ENCODE results near the gene DEPDC1B. TPM values are rescaled to one million over a fixed set of nuclear protein-coding genes. Genes with fewer than 3 reads are reported as not detected.

Gene DEPDC1B
- 1 to 10 TPM in 1 of 2 donors, under 1 TPM in 1; 0.71 to 3.1 TPM for total RNA-seq
- polyA plus RNA-seq: under 1 TPM; 0.55 to 0.69 TPM
- long read RNA-seq, donor 1, partial matches to known transcripts: 0 of 4 reads
- long read RNA-seq, donor 1, other reads (novel, unspliced or antisense): 0 of 4 reads
- long read RNA-seq, donor 2, partial matches to known transcripts: 0 of 1 reads
- long read RNA-seq, donor 2, other reads (novel, unspliced or antisense): 0 of 1 reads
- long read RNA-seq, donor 3, partial matches to known transcripts: 6 of 9 reads
- long read RNA-seq, donor 3, other reads (novel, unspliced or antisense): 0 of 9 reads
- long read RNA-seq, donor 4, partial matches to known transcripts: 0 of 2 reads
- long read RNA-seq, donor 4, other reads (novel, unspliced or antisense): 0 of 2 reads
- long read RNA-seq, donor 5, partial matches to known transcripts: 0 of 2 reads
- long read RNA-seq, donor 5, other reads (novel, unspliced or antisense): 0 of 2 reads

- peak within 1 kb of the TSS; percentile 92 to 96 for H3K9ac ChIP-seq (ENCODE audit: insufficient read depth in 1 of 2, low read length in 2 of 2)
- ATAC-seq (ENCODE audit: insufficient read depth, low FRiP score): peak; percentile 99
- H3K4me1 ChIP-seq (ENCODE audit: control insufficient read depth in 5 of 5, insufficient read depth in 5 of 5, low read length in 5 of 5): peaks cover 0 to 23% (median 0%) of the 10 kb centered on the region in 5 donors
- 0% methylated on average over 72 of the region's 72 CpGs for WGBS, 2 donors
- H3K36me3 ChIP-seq (ENCODE audit: control insufficient read depth in 4 of 4, insufficient read depth in 4 of 4, low read length in 4 of 4): no peaks in the 10 kb centered on the region
- H3K4me3 ChIP-seq: peak within 1 kb of the TSS; percentile 83
- peak; percentile 95 to 97 (median 96) for DNase-seq
- no peak for TF ChIP-seq CTCF (IDR thresholded peaks at IDR 0.05; ENCODE audit: control extremely low read depth, extremely low read depth)
- peaks cover 0 to 2% (median 0%) of the 10 kb centered on the region in 4 donors for H3K9me3 ChIP-seq (ENCODE audit: control insufficient read depth in 4 of 4, insufficient read depth in 3 of 4, low read length in 3 of 4)
- H3K27ac ChIP-seq (ENCODE audit: low read depth in 1 of 2, low read length in 1 of 2): peak within 1 kb of the TSS; percentile 17 to 77
- H3K27me3 ChIP-seq (ENCODE audit: control insufficient read depth in 3 of 3, insufficient read depth in 3 of 3, low read length in 2 of 3): no peaks in the 10 kb centered on the region
Measured at GRCh38 chr5:60699609-60700415, at the start of gene DEPDC1B. Gene DEPDC1B, minus strand, starts transcription at chr5:60700166. Its CDS starts 73 bp downstream, at chr5:60700093.

- peaks cover 0 to 3% (median 0%) of the 10 kb centered on the region in 4 donors for H3K9me3 ChIP-seq (ENCODE audit: control insufficient read depth in 4 of 4, insufficient read depth in 3 of 4, low read length in 3 of 4)
- no peak for TF ChIP-seq CTCF (IDR thresholded peaks at IDR 0.05; ENCODE audit: control extremely low read depth, extremely low read depth)
- no peak for DNase-seq
- ATAC-seq (ENCODE audit: insufficient read depth, low FRiP score): no peak
- no peaks in the 10 kb centered on the region for H3K27me3 ChIP-seq (ENCODE audit: control insufficient read depth in 3 of 3, insufficient read depth in 3 of 3, low read length in 2 of 3)
- no peak overlapping the region for H3K4me3 ChIP-seq
- 95% methylated on average over 6 of the region's 6 CpGs for WGBS, 2 donors
- no peaks in the 10 kb centered on the region for H3K4me1 ChIP-seq (ENCODE audit: control insufficient read depth in 5 of 5, insufficient read depth in 5 of 5, low read length in 5 of 5)
- H3K9ac ChIP-seq (ENCODE audit: insufficient read depth in 1 of 2, low read length in 2 of 2): no peak overlapping the region
- H3K36me3 ChIP-seq (ENCODE audit: control insufficient read depth in 4 of 4, insufficient read depth in 4 of 4, low read length in 4 of 4): no peaks in the 10 kb centered on the region
- H3K27ac ChIP-seq (ENCODE audit: low read depth in 1 of 2, low read length in 1 of 2): no peak overlapping the region
Measured at GRCh38 chr5:60744682-60745081, 44.7 kb upstream of the DEPDC1B start.

GRCh38 chr5:60743511-60744314 lies 43.7 kb upstream of the DEPDC1B start:
- H3K9ac ChIP-seq (ENCODE audit: insufficient read depth in 1 of 2, low read length in 2 of 2): no peak overlapping the region
- no peak overlapping the region for H3K27ac ChIP-seq (ENCODE audit: low read depth in 1 of 2, low read length in 1 of 2)
- no peak overlapping the region for H3K4me3 ChIP-seq
- DNase-seq (no peak), ATAC-seq (ENCODE audit: insufficient read depth, low FRiP score) (no peak)
- 94 to 96% methylated on average over 39 to 40 of the region's 40 CpGs for WGBS, 2 donors
- peaks cover 0 to 5% (median 0%) of the 10 kb centered on the region in 4 donors for H3K9me3 ChIP-seq (ENCODE audit: control insufficient read depth in 4 of 4, insufficient read depth in 3 of 4, low read length in 3 of 4)
- no peaks in the 10 kb centered on the region for H3K36me3 ChIP-seq (ENCODE audit: control insufficient read depth in 4 of 4, insufficient read depth in 4 of 4, low read length in 4 of 4)
- H3K4me1 ChIP-seq (ENCODE audit: control insufficient read depth in 5 of 5, insufficient read depth in 5 of 5, low read length in 5 of 5): no peaks in the 10 kb centered on the region
- TF ChIP-seq CTCF (IDR thresholded peaks at IDR 0.05; ENCODE audit: control extremely low read depth, extremely low read depth): no peak
- no peaks in the 10 kb centered on the region for H3K27me3 ChIP-seq (ENCODE audit: control insufficient read depth in 3 of 3, insufficient read depth in 3 of 3, low read length in 2 of 3)

Data from lung (tissue), 16 donors.